ENCODE measurements around the gene FHIT.

FHIT gene

GRCh38 chr3:60133269-60134162 is 1117.7 kb downstream of the FHIT start:
- no peak for DNase-seq

GRCh38 chr3:60131618-60132017 is 1119.6 kb downstream of the FHIT start:
- no peak for DNase-seq

- DNase-seq, result no peak
These were observed 1124.5 kb downstream of the FHIT start for GRCh38 chr3:60126511-60127304.

GRCh38 chr3:60125686-60126085 is 1125.6 kb downstream of the FHIT start:
- no peak for DNase-seq

- DNase-seq, result no peak
These were observed 1131.0 kb downstream of the FHIT start for GRCh38 chr3:60120245-60120644.

- no peak for DNase-seq
These were observed 1137.1 kb downstream of the FHIT start for GRCh38 chr3:60114191-60114590.

- no peak for DNase-seq
These were observed 1144.0 kb downstream of the FHIT start for GRCh38 chr3:60107275-60107674.

- DNase-seq, result no peak
These were observed 1149.1 kb downstream of the FHIT start for GRCh38 chr3:60102154-60102553.

GRCh38 chr3:60101621-60102020 is 1149.6 kb downstream of the FHIT start:
- DNase-seq, result no peak

- no peak for DNase-seq
These were observed 1154.8 kb downstream of the FHIT start for GRCh38 chr3:60096403-60096802.

- no peak for DNase-seq
These were observed 1155.3 kb downstream of the FHIT start for GRCh38 chr3:60095930-60096329.

- DNase-seq, result no peak
These were observed 1155.7 kb downstream of the FHIT start for GRCh38 chr3:60095516-60095915.

GRCh38 chr3:60094392-60094947 is 1156.8 kb downstream of the FHIT start:
- DNase-seq, result no peak

GRCh38 chr3:60090548-60090947 is 1160.7 kb downstream of the FHIT start:
- DNase-seq, result no peak

GRCh38 chr3:60086811-60087210 is 1164.4 kb downstream of the FHIT start:
- no peak for DNase-seq

- no peak for DNase-seq
These were observed 1165.6 kb downstream of the FHIT start for GRCh38 chr3:60085649-60086048.

GRCh38 chr3:60081381-60082095 is 1169.7 kb downstream of the FHIT start:
- DNase-seq, result no peak

GRCh38 chr3:60080648-60081047 is 1170.6 kb downstream of the FHIT start:
- DNase-seq, result no peak

GRCh38 chr3:60079076-60079475 is 1172.2 kb downstream of the FHIT start:
- no peak for DNase-seq

- DNase-seq, result no peak
These were observed 1174.9 kb downstream of the FHIT start for GRCh38 chr3:60076331-60076730.

- DNase-seq, result no peak
These were observed 1177.3 kb downstream of the FHIT start for GRCh38 chr3:60073942-60074341.

GRCh38 chr3:60073228-60073627 is 1178.0 kb downstream of the FHIT start:
- DNase-seq, result no peak

GRCh38 chr3:60070366-60070765 is 1180.9 kb downstream of the FHIT start:
- DNase-seq, result no peak

Measured in KG1 (cell line).